Gastrocnemius medialis (tissue), 4 donors: Measurements from ENCODE around the gene ROBO1.

Experiments used
- CTCF ChIP-seq, 5 experiments: fragments of 450-650 bp in 3 of 5; fragments of 200-600 bp in 2 of 5; sonication (generic) in 2 of 5; IDR thresholded peaks in 4 of 5; conservative IDR thresholded peaks in 1 of 5; 1 replicate in 4 of 5; 2 replicates in 1 of 5; pipeline ENCODE4 v1.5.1; 2016 to 2019; ENCODE audit warnings: antibody characterized with exemption in 5 of 5, mild to moderate bottlenecking in 3 of 5, moderate library complexity in 3 of 5
- POLR2A ChIP-seq, 2 donors: fragments of 450-650 bp; IDR thresholded peaks; one replicate each; pipeline ENCODE4 v1.6.1; 2017; ENCODE audit warnings: antibody characterized with exemption in 2 of 2, mild to moderate bottlenecking in 2 of 2, moderate library complexity in 2 of 2

DNA sequence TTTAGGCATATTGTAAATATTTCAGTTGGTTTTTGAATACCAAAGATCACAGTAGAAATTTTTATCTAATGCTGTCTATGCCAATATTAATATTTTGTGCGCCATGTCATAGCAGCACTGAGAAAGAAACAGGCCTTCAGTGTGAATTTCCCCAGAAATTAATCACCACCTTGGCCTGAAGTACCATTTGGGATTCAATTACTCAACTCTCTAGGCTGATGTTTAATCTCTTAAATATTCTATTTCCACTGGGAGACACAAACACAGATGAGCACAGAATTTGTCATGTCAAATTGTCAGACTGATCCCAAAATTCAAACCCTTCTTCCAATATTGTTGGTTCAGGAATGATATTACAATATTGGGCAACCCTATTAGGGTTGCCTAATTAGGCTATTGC lies 509.3 kb downstream of the ROBO1 start:
- no peak for TF ChIP-seq CTCF (IDR thresholded peaks at IDR 0.05 in 4 of 5, conservative IDR thresholded peaks at IDR 0.05 in 1 of 5)
- no peak for TF ChIP-seq POLR2A (IDR thresholded peaks at IDR 0.05)
